AG04449 (cell line): ENCODE measurements around the gene RPS21.

Experiments used
- CTCF ChIA-PET: fragments of 350-600 bp; formaldehyde crosslinking; extraction: SDS; loops from one replicate; lab custom pipeline; 2021; ENCODE audit warnings: antibody characterized with exemption; lab: Yijun Ruan, JAX
- POLR2A ChIA-PET: fragments of 400-600, 350-600 bp; formaldehyde crosslinking; extraction: SDS; loops from one replicate; lab custom pipeline; 2020; ENCODE audit warnings: antibody characterized with exemption, inconsistent platforms; lab: Yijun Ruan, JAX
- DNase-seq: peaks from one replicate; pipeline ENCODE4 v3.0.0-alpha.2; 2010; ENCODE audit warnings: low read depth, low spot score
- H3K4me3 ChIP-seq: 2 replicates; pipeline ENCODE4 v1.5.1; 2011; ENCODE audit warnings: low read depth, mild to moderate bottlenecking, control low read depth, low read length
- CTCF ChIP-seq: IDR thresholded peaks from one replicate; pipeline ENCODE4 v1.5.1; 2011; ENCODE audit warnings: mild to moderate bottlenecking, moderate library complexity, low read length, control low read depth, inconsistent platforms; ENCODE audit not compliant: insufficient read depth; ENCODE audit errors: missing control alignments

Gene RPS21

GRCh38 chr20:62436692-62437091 lies 49.8 kb downstream of the RPS21 start:
- no peak for DNase-seq
- POLR2A ChIA-PET = interaction anchor here (0.6 kb wide), 1 partner anchor 151 kb away, joined by 3 read pairs; no protein-coding TSS in a partner anchor
- no peak for TF ChIP-seq CTCF
- CTCF ChIA-PET = no interaction called here
- H3K4me3 ChIP-seq = no peak overlapping the region

DNA sequence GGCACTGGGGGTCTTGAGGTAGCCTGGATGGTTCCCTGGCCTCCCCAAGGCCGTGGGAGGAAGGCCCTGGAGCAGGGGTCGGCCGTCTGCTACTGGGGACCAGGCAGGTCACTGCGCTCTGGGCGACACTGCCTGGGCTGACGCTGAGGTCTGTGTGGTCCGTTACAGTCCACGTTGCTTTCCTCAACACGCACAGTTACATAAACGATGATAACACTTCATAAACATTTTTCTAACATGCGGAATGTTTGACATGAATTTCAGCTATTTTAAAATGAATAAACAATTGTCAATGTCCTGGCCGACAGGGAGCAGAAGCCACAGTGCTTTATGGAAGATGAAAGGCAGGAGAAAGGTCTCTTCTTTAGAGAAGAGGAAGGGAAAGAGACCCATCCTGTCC lies 50.6 kb downstream of the RPS21 start:
- CTCF ChIA-PET = no interaction called here

GRCh38 chr20:62437927-62438326 lies 51.0 kb downstream of the RPS21 start:
- ChIA-PET CTCF (no interaction called here), POLR2A (no interaction called here)
- H3K4me3 ChIP-seq = no peak overlapping the region
- TF ChIP-seq CTCF = no peak
- DNase-seq = no peak

More for the DNA sequence above, 50.6 kb downstream of the RPS21 start:
- no peak for DNase-seq
- no peak for TF ChIP-seq CTCF
- POLR2A ChIA-PET = no interaction called here
- no peak overlapping the region for H3K4me3 ChIP-seq
